ENCODE data around the gene PCLO.

Gene PCLO

DNA sequence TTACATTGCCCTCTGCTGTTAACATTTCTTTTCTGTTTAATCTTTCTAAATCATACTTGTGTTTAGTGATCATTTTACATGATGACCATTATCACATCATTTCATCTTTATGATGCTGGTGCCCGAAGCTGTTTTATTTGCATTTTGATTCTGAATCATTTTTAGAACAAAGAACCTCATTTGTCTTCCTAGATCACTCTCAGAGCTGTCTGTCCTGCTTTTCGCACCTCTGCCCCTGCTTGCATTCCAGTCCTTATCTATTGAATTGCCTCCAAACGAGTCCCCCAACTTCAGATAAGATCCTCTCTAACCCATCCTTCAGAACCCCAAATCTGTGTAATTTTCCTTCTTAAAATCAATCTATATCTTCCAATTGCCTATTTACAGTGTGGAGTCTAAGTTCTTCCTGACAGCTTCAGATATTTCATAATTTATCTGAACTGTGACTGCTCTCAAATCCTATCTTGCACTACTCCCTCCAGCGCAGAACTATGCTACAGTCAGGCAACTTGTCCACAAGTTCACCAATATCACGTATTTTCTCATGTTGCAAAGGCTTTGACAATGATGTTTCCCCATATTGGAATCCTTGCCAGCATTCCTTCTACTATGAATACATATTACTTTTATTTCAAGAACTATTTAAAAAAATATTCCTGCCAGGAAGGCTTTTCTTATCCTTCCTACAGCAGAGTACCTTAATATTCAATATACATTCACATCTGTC, 372.6 kb downstream of the PCLO start:
- DNase-seq (ENCODE audit: extremely low spot score), result no peak
- TF ChIP-seq ARNT (IDR thresholded peaks at IDR 0.05), result no peak
- no peak for TF ChIP-seq FOXM1 (IDR thresholded peaks at IDR 0.05; ENCODE audit: borderline replicate concordance)
- TF ChIP-seq FOXA1 (IDR thresholded peaks at IDR 0.05), result no peak
- ChIA-PET POLR2A (no interaction called here), CTCF (no interaction called here)

DNA sequence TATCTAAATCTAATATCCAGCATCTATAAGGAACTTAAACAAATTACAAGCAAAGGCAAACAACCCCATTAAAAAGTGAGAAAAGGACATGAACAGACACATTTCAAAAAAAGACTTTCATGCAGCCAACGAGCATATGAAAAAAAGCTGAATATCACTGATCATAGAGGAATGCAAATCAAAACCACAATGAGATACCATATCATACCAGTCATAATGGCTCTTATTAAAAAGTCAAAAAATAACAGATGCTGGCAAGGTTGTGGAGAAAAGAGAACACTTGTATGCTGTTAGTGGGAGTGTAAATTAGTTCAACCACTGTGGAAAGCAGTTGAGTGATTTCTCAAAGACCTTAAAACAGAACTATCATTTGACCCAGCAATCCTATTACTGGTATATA, 384.7 kb downstream of the PCLO start:
- POLR2A ChIA-PET, result no interaction called here
- no peak for DNase-seq (ENCODE audit: extremely low spot score)
- CTCF ChIA-PET, result no interaction called here
- TF ChIP-seq NFRKB (IDR thresholded peaks at IDR 0.05) (no peak), ELF4 (IDR thresholded peaks at IDR 0.05) (no peak), ZNF384 (IDR thresholded peaks at IDR 0.05) (no peak), FOXM1 (IDR thresholded peaks at IDR 0.05; ENCODE audit: borderline replicate concordance) (no peak), FOXA1 (IDR thresholded peaks at IDR 0.05) (no peak), BHLHE40 (IDR thresholded peaks at IDR 0.05; ENCODE audit: borderline replicate concordance) (no peak), FOXK2 (IDR thresholded peaks at IDR 0.05) (no peak), HDGF (IDR thresholded peaks at IDR 0.05; ENCODE audit: borderline replicate concordance) (no peak), TARDBP (IDR thresholded peaks at IDR 0.05) (no peak), CTBP1 (IDR thresholded peaks at IDR 0.05; ENCODE audit: borderline replicate concordance) (no peak), SP1 (IDR thresholded peaks at IDR 0.05) (no peak), ARNT (IDR thresholded peaks at IDR 0.05) (no peak), SUZ12 (IDR thresholded peaks at IDR 0.05) (no peak), LEF1 (IDR thresholded peaks at IDR 0.05; ENCODE audit: borderline replicate concordance) (no peak)
- TF ChIP-seq, protein P1, sequence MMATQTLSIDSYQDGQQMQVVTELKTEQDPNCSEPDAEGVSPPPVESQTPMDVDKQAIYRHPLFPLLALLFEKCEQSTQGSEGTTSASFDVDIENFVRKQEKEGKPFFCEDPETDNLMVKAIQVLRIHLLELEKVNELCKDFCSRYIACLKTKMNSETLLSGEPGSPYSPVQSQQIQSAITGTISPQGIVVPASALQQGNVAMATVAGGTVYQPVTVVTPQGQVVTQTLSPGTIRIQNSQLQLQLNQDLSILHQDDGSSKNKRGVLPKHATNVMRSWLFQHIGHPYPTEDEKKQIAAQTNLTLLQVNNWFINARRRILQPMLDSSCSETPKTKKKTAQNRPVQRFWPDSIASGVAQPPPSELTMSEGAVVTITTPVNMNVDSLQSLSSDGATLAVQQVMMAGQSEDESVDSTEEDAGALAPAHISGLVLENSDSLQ (IDR thresholded peaks at IDR 0.05), result no peak

DNA sequence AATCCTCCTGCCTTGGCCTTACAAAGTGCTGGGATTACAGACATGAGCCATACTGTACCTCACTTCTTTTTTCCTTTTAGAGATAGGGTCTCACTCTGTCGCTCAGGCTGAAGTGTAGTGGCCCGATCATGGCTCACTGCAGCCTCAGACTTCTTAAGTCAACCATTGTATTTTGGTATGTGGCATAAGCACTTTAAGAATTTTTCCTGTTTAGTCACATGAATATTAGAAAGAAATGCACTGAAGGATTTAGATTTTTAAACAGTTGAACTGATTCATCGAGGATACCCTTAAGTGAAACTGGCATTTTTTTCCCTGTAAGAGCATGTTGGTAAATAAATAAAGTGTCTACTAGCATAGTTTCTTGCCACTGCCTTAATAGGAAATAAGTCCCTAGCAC, 399.8 kb downstream of the PCLO start:
- DNase-seq (ENCODE audit: extremely low spot score), result no peak
- TF ChIP-seq ELF4 (IDR thresholded peaks at IDR 0.05) (no peak), FOXM1 (IDR thresholded peaks at IDR 0.05; ENCODE audit: borderline replicate concordance) (no peak)
- ChIA-PET POLR2A (no interaction called here), CTCF (no interaction called here)

DNA sequence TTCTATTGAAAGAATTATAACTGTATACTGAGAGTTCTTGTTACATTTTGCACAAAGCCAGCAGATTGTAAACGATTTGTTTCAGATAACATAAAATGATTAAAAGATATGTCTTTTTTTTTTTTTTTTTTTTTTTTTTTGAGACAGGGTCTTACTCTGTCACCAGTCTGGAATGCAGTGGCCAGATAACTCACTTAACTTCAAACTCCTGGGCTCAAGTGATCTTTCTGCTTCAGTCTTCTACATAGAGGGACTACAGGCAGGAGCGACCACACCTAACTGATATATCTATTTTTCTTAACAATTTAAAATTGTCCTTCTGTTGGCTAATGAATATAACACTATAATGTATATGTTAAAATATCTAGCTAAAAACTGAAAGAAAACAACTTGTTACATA, 401.9 kb downstream of the PCLO start:
- ChIA-PET CTCF (no interaction called here), POLR2A (no interaction called here)
- no peak for TF ChIP-seq ARNT (IDR thresholded peaks at IDR 0.05)
- TF ChIP-seq L3MBTL2 (conservative IDR thresholded peaks at IDR 0.05), result no peak
- no peak for TF ChIP-seq BHLHE40 (IDR thresholded peaks at IDR 0.05; ENCODE audit: borderline replicate concordance)
- TF ChIP-seq FOXA1 (IDR thresholded peaks at IDR 0.05), result no peak
- TF ChIP-seq, protein P1 (IDR thresholded peaks at IDR 0.05), result no peak
- TF ChIP-seq ZNF384 (IDR thresholded peaks at IDR 0.05), result no peak
- TF ChIP-seq CTBP1 (IDR thresholded peaks at IDR 0.05; ENCODE audit: borderline replicate concordance), result no peak
- no peak for TF ChIP-seq LEF1 (IDR thresholded peaks at IDR 0.05; ENCODE audit: borderline replicate concordance)
- DNase-seq (ENCODE audit: extremely low spot score), result no peak

DNA sequence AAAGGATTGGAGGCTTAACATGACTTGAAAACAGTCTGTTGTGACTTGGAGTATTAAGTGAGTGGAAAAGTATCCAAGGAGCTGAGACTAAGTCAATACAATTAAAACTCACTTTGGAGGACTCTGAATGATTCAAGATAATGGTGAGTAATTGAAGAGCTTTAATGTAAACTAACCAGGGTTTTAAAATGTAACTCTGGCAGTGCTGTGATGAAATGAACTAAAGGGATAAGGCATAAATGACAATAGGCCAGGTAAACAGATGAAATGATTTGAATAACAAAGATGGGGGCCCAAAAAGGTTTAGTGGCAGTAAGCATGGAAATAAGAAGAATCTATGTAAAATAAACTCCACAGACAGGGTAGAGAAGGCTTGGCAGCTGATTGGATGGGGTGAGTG, 402.6 kb downstream of the PCLO start:
- no peak for DNase-seq (ENCODE audit: extremely low spot score)
- no peak for TF ChIP-seq FOXA1 (IDR thresholded peaks at IDR 0.05)
- ChIA-PET POLR2A (no interaction called here), CTCF (no interaction called here)

DNA sequence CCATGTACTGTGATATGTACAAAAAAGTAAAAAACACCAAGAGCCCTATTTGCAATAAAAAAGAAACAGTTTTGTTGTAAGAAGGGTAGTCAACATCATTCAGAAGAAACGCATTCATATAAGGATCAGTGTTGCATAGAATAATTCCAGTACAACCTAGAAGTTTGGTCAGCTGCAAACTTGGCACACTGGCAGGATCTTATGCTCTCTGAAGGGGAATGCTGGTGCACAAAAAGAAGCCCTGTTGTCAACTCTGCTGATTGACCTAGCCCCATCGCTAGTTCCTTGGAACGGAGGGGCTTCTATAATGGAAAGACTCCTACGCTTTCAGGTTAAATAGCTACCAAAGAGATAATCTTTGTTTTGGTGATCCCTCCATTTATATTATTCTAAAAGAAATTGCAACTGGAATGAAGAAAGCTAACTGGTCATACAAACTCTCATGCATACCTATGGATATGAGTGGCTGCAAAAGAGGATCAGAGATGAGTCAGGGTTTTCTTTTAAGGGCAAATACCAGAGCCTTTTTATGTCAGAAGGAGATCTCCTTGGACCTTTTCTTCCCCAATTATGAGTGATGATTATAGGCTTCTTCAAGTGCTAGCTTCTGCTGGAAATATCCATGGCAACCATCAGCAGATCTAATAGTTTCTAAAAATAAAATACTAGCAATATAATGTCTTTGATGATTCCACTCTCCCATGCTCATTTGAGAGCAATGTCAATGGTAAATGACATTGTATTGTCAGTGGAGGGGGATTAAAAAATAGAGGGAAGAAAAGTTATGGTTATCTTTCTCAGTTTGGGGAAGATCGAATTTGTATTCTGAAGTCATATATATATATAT, 406.8 kb downstream of the PCLO start:
- ChIA-PET POLR2A (no interaction called here), CTCF (no interaction called here)
- TF ChIP-seq FOXK2 (IDR thresholded peaks at IDR 0.05) (no peak), LEF1 (IDR thresholded peaks at IDR 0.05; ENCODE audit: borderline replicate concordance) (no peak), ELF4 (IDR thresholded peaks at IDR 0.05) (no peak), FOXA1 (IDR thresholded peaks at IDR 0.05) (no peak), CTBP1 (IDR thresholded peaks at IDR 0.05; ENCODE audit: borderline replicate concordance) (no peak), ZNF384 (IDR thresholded peaks at IDR 0.05) (no peak), ARNT (IDR thresholded peaks at IDR 0.05) (no peak), FOXM1 (IDR thresholded peaks at IDR 0.05; ENCODE audit: borderline replicate concordance) (no peak), L3MBTL2 (conservative IDR thresholded peaks at IDR 0.05) (no peak), SP1 (IDR thresholded peaks at IDR 0.05) (no peak), HDGF (IDR thresholded peaks at IDR 0.05; ENCODE audit: borderline replicate concordance) (no peak), NFRKB (IDR thresholded peaks at IDR 0.05) (no peak), BHLHE40 (IDR thresholded peaks at IDR 0.05; ENCODE audit: borderline replicate concordance) (no peak), SUZ12 (IDR thresholded peaks at IDR 0.05) (no peak), TARDBP (IDR thresholded peaks at IDR 0.05) (no peak)
- TF ChIP-seq, protein P1 (IDR thresholded peaks at IDR 0.05), result no peak
- DNase-seq (ENCODE audit: extremely low spot score), result no peak
